Right lobe of liver (tissue), 6 donors: ENCODE measurements around the gene FTO. TPM values are rescaled to one million over a fixed set of nuclear protein-coding genes. Genes with fewer than 3 reads are reported as not detected.

Experiments used
- ATAC-seq, 4 donors: fragments of 200-7000 bp; cut with Tn5 transposase; one replicate each; pipeline ENCODE4 v1.9.1; 2020; ENCODE audit warnings: mild to moderate bottlenecking in 4 of 4, moderate library complexity in 4 of 4
- DNase-seq, 3 donors: peaks; one replicate each; pipeline ENCODE4 v3.0.0-alpha.2; 2020
- H3K27ac ChIP-seq, 3 donors: fragments of 200-600 bp; one replicate each; pipeline ENCODE4 v1.8.0; 2022
- H3K27me3 ChIP-seq, 2 donors: fragments of 200-600 bp; one replicate each; pipeline ENCODE4 v1.8.0; 2022
- H3K36me3 ChIP-seq, 4 donors: fragments of 200-600 bp; sonication (generic) in 1 of 4; one replicate each; pipeline versions ENCODE4 v1.5.1 to v1.8.0; 2017 to 2022; ENCODE audit warnings: control low read depth in 1 of 4
- H3K4me1 ChIP-seq, 4 donors: fragments of 200-600 bp; sonication (generic) in 1 of 4; one replicate each; pipeline versions ENCODE4 v1.5.1 to v1.8.0; 2017 to 2022; ENCODE audit warnings: control low read depth in 1 of 4
- H3K4me3 ChIP-seq, 3 donors: fragments of 200-600 bp; one replicate each; pipeline ENCODE4 v1.8.0; 2022
- H3K9me3 ChIP-seq, 4 donors: fragments of 200-600 bp; sonication (generic) in 1 of 4; one replicate each; pipeline versions ENCODE4 v1.5.1 to v1.8.0; 2017 to 2022; ENCODE audit warnings: control low read depth in 1 of 4
- POLR2A ChIP-seq: fragments of 450-650 bp; IDR thresholded peaks from one replicate; pipeline ENCODE4 v1.6.1; 2017; ENCODE audit warnings: antibody characterized with exemption, mild to moderate bottlenecking
- WGBS: methylation state at CpG from one replicate; pipeline ENCODE4 v1.1.6; 2018; ENCODE audit warnings: low coverage, low lambda C conversion rate; ENCODE audit not compliant: insufficient coverage; ENCODE audit errors: missing lambda C conversion rate; 5-methylcytosine and 5-hydroxymethylcytosine counted together
- intact Hi-C, 2 donors: fragments of 100-400 bp; cut with DNase I; formaldehyde crosslinking; loops; one replicate each; pipeline versions ENCODE4 v1.11.2 to v1.14.1; 2022
- total RNA-seq, 6 experiments: library from RNA; depleted of rRNA in 2 of 6; stranded (reverse); fragments of >200 nt in 2 of 6; fragmentation: NEBNext Ultra II Directional in 3 of 6; extraction: Animal tissue kit (Norgen Biotek cat#: 25700) in 3 of 6; gene quantifications; one replicate each; pipeline versions ENCODE4 v1.1.0 to v1.2.4, GENCODE V29; 2016 to 2023
- TF ChIP-seq, protein P1 (sequence below), 4 donors: fragments of 200-600 bp in 3 of 4; fragments of 450-650 bp in 1 of 4; IDR thresholded peaks; one replicate each; pipeline versions ENCODE4 v1.5.1 to v1.8.0; 2016 to 2022; ENCODE audit warnings: antibody characterized with exemption in 4 of 4, mild to moderate bottlenecking in 2 of 4
- donor health status: DM: no; HTN: yes; CAD: no.
- donor health status: DM: no; HTN: no; CAD: no.
- donor health status: DM: no; HTN: no; CAD: no.
- donor health status: DM: no; HTN: yes; CAD: no.
- donor health status: DM: no; HTN: yes; CAD: no.

FTO gene
- total RNA-seq, 6 experiments from 2014 or later = 28.9 to 51.6 (median 33.6) TPM

DNA sequence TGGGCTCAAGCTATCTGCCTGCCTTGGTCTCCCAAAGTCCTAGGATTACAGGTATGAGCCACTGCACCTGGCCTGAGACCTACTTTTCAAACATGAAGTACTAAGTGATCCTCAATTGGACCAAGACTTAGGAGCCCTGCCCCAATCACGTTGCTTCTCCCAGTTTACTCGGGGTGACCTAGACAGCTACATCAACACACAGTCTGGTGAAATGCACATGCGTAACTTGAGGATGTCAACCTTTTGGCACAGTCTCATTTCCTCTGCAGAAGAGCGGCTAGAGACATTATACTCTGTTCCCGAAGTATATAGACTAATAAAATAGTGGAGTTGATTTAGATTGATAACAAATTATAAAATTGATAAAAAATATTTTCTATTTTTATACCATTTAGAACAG lies 17.1 kb downstream of the FTO start:
- H3K27ac ChIP-seq = no peak overlapping the region
- H3K36me3 ChIP-seq = no peaks in the 10 kb centered on the region
- H3K27me3 ChIP-seq = no peaks in the 10 kb centered on the region
- 92% methylated on average over 3 of the region's 5 CpGs for WGBS
- H3K4me3 ChIP-seq = no peak overlapping the region
- no peaks in the 10 kb centered on the region for H3K9me3 ChIP-seq
- intact Hi-C loops = no loop called here
- DNase-seq (no peak), ATAC-seq (no peak)
- H3K4me1 ChIP-seq = no peaks in the 10 kb centered on the region
- no peak for TF ChIP-seq POLR2A
- TF ChIP-seq, protein P1, sequence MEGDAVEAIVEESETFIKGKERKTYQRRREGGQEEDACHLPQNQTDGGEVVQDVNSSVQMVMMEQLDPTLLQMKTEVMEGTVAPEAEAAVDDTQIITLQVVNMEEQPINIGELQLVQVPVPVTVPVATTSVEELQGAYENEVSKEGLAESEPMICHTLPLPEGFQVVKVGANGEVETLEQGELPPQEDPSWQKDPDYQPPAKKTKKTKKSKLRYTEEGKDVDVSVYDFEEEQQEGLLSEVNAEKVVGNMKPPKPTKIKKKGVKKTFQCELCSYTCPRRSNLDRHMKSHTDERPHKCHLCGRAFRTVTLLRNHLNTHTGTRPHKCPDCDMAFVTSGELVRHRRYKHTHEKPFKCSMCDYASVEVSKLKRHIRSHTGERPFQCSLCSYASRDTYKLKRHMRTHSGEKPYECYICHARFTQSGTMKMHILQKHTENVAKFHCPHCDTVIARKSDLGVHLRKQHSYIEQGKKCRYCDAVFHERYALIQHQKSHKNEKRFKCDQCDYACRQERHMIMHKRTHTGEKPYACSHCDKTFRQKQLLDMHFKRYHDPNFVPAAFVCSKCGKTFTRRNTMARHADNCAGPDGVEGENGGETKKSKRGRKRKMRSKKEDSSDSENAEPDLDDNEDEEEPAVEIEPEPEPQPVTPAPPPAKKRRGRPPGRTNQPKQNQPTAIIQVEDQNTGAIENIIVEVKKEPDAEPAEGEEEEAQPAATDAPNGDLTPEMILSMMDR (IDR thresholded peaks at IDR 0.05) = no peak

DNA sequence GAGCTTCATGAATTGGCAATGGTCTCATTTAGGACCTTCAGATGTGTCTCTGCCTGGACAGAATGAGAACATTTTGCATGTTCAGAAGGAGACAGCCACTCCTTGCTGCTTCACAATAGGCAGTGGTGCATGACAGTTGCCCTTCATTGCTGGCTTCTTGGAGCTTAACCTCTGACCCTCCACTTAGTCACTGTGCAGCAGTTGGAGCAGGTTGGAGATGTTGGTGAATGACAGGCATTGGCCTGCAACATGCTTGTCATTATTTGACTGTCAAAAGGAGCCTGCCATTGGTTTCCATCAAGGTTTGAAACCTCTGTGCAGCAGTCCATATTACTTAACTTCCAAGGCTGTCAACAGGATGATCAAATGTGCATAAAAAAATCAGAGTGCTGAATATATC lies 22.7 kb downstream of the FTO start:
- Histone ChIP-seq H3K9me3 (no peaks in the 10 kb centered on the region), H3K27ac (no peak overlapping the region), H3K4me3 (no peak overlapping the region), H3K36me3 (no peaks in the 10 kb centered on the region), H3K4me1 (no peaks in the 10 kb centered on the region), H3K27me3 (no peaks in the 10 kb centered on the region)
- intact Hi-C loops = no loop called here
- DNase-seq (no peak), ATAC-seq (peak in 1 of 4 donors; percentile 37)
- TF ChIP-seq, protein P1 (IDR thresholded peaks at IDR 0.05) = no peak
- TF ChIP-seq POLR2A = no peak

DNA sequence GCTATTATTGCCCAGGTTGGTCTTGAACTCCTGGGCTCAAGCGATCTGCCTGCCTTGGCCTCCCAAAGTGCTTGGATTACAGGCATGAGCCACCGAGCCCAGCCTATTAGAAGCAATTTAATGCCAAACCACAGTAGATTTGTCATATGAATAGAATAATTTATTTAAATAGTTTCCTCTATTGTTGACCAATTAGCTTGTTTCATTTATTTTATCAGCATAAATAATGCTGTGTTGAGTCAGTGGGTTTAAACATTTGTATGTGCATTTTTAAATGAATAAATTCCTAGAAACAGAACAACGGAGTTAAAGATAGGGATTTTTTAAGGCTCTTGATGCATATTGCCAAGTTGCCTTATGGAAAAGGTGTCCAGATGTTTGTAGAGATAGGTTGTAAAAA lies 26.7 kb downstream of the FTO start:
- intact Hi-C loops = no loop called here
- TF ChIP-seq, protein P1 (IDR thresholded peaks at IDR 0.05) = no peak
- no peak for TF ChIP-seq POLR2A
- 91% methylated on average over 3 of the region's 3 CpGs for WGBS
- DNase-seq (no peak), ATAC-seq (no peak)
- no peaks in the 10 kb centered on the region for H3K36me3 ChIP-seq
- no peak overlapping the region for H3K27ac ChIP-seq
- no peaks in the 10 kb centered on the region for H3K9me3 ChIP-seq
- H3K4me3 ChIP-seq = no peak overlapping the region
- no peaks in the 10 kb centered on the region for H3K27me3 ChIP-seq
- H3K4me1 ChIP-seq = peaks cover 0 to 11% (median 0%) of the 10 kb centered on the region in 4 donors

DNA sequence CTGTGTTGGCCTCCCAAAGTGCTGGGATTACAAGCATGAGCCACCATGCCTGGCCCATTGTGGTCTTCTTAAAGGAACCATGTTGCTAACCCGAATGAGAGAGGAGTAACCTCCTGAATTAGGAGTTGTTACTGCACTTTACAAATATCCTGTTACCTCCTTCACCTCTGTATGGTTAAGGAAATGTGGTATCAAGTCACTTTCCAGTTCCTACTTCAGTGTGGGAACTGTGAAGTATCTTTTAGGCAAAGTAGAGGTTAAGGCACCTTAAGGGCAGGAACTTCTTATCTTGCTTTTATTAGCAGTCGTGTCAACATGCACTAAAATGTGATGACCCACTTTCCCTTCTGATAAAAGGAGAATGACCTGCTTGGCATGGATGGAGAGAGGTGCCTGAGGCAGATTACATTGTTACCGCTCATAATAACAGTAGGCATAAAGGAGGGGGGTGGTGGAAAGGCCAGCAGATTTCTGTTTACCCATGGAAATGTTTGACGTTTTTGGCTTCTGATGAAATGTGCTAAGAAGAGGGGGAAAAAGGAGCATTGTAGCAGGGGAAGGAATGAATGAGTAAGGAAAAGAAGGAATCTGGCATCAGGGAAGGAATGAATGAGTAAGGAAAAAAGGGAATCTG lies 28.5 kb downstream of the FTO start:
- H3K4me1 ChIP-seq = peaks cover 0 to 11% (median 0%) of the 10 kb centered on the region in 4 donors
- H3K4me3 ChIP-seq = no peak overlapping the region
- no peaks in the 10 kb centered on the region for H3K36me3 ChIP-seq
- intact Hi-C loops = no loop called here
- no peaks in the 10 kb centered on the region for H3K9me3 ChIP-seq
- no peaks in the 10 kb centered on the region for H3K27me3 ChIP-seq
- no peak overlapping the region for H3K27ac ChIP-seq
- ATAC-seq (peak; percentile 67 to 89 (median 76)), DNase-seq (no peak)
- 21% methylated on average over 4 of the region's 4 CpGs for WGBS
- TF ChIP-seq, protein P1 (IDR thresholded peaks at IDR 0.05) = no peak
- TF ChIP-seq POLR2A = no peak

DNA sequence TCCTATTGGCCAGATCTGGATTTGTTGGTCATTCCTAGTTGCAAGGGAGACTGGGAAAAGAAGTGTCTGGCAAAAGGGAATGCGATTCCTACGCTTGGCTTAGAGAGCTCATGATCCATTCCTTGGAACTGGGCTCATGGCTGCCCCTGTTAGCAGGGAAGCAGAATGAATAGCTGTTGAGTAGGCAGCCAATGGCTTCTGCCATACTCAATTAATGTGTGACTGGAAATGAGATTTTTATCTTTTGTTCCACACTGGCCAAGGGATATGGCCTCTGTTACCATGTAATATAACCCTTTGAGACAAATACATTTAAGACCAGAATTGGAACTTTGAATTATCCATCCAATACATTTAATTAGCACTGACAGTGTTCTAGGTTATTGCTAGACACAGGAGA lies 31.0 kb downstream of the FTO start:
- Histone ChIP-seq H3K4me3 (no peak overlapping the region), H3K36me3 (no peaks in the 10 kb centered on the region), H3K9me3 (no peaks in the 10 kb centered on the region), H3K27me3 (no peaks in the 10 kb centered on the region), H3K4me1 (peaks cover 0 to 11% (median 0%) of the 10 kb centered on the region in 4 donors), H3K27ac (no peak overlapping the region)
- ATAC-seq = no peak
- TF ChIP-seq POLR2A = no peak
- TF ChIP-seq, protein P1 (IDR thresholded peaks at IDR 0.05) = no peak
- intact Hi-C loops = no loop called here
- WGBS = 83% methylated on average over 2 of the region's 2 CpGs
- DNase-seq = no peak
